ENCODE results near the gene PLPPR5.

PLPPR5 gene

GRCh38 chr1:98920441-98921110 is 84.1 kb downstream of the PLPPR5 start:
- TF ChIP-seq, protein P1, sequence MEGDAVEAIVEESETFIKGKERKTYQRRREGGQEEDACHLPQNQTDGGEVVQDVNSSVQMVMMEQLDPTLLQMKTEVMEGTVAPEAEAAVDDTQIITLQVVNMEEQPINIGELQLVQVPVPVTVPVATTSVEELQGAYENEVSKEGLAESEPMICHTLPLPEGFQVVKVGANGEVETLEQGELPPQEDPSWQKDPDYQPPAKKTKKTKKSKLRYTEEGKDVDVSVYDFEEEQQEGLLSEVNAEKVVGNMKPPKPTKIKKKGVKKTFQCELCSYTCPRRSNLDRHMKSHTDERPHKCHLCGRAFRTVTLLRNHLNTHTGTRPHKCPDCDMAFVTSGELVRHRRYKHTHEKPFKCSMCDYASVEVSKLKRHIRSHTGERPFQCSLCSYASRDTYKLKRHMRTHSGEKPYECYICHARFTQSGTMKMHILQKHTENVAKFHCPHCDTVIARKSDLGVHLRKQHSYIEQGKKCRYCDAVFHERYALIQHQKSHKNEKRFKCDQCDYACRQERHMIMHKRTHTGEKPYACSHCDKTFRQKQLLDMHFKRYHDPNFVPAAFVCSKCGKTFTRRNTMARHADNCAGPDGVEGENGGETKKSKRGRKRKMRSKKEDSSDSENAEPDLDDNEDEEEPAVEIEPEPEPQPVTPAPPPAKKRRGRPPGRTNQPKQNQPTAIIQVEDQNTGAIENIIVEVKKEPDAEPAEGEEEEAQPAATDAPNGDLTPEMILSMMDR (IDR thresholded peaks at IDR 0.05; ENCODE audit: control insufficient read depth, extremely low read depth, insufficient read depth), result no peak
- DNase-seq (ENCODE audit: low read depth), result no peak
- no peak overlapping the region for H3K4me3 ChIP-seq (ENCODE audit: low read depth, low read length)

- DNase-seq (ENCODE audit: low read depth), result no peak
- TF ChIP-seq, protein P1 (IDR thresholded peaks at IDR 0.05; ENCODE audit: control insufficient read depth, extremely low read depth, insufficient read depth), result no peak
- H3K4me3 ChIP-seq (ENCODE audit: low read depth, low read length), result no peak overlapping the region
These were observed 85.0 kb downstream of the PLPPR5 start for GRCh38 chr1:98919652-98920051.

- H3K4me3 ChIP-seq (ENCODE audit: low read depth, low read length), result no peak overlapping the region
- no peak for DNase-seq (ENCODE audit: low read depth)
- TF ChIP-seq, protein P1 (IDR thresholded peaks at IDR 0.05; ENCODE audit: control insufficient read depth, extremely low read depth, insufficient read depth), result no peak
These were observed 85.5 kb downstream of the PLPPR5 start for GRCh38 chr1:98919211-98919610.

DNA sequence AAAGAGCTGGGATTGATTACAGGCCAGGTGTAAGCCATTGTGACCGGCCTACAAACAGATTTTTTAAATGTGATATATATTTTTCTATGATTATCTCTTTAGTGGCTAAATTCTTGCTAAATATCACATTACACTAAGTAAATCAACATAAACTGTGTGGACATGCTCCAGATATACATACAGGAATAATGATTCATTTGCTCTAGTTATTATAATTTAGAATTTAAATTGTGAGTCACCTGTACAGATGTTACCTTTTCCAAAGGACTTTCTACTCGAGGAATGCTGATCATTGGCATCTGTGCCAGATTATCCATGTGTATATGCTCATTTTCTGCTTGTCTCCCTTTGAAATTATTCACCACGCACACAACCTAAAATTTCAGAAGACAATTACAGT is 90.1 kb downstream of the PLPPR5 start:
- TF ChIP-seq, protein P1 (IDR thresholded peaks at IDR 0.05; ENCODE audit: control insufficient read depth, extremely low read depth, insufficient read depth), result no peak
- DNase-seq (ENCODE audit: low read depth), result no peak

DNA sequence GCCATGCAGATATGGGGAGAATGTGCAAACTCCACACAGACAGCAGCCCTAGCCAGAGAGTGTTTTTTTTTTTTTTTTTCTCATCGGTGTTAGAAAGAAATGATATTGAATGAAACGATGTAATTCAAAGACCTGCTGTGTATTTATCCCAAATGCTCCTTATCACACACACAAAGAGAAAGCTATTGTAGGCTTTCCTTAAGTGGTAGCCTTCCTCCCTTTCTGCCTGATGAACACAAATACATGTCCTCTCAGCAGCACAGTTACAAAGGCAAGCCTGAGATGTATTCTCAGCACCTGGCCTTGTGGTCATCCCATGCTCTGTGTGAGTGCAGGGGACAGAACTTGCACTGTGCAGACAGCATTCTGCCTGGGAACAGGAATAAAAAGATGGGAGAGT is 93.8 kb downstream of the PLPPR5 start:
- TF ChIP-seq, protein P1 (IDR thresholded peaks at IDR 0.05; ENCODE audit: control insufficient read depth, extremely low read depth, insufficient read depth), result no peak

More for the DNA sequence above, 90.1 kb downstream of the PLPPR5 start:
- H3K4me3 ChIP-seq (ENCODE audit: low read depth, low read length), result no peak overlapping the region

DNA sequence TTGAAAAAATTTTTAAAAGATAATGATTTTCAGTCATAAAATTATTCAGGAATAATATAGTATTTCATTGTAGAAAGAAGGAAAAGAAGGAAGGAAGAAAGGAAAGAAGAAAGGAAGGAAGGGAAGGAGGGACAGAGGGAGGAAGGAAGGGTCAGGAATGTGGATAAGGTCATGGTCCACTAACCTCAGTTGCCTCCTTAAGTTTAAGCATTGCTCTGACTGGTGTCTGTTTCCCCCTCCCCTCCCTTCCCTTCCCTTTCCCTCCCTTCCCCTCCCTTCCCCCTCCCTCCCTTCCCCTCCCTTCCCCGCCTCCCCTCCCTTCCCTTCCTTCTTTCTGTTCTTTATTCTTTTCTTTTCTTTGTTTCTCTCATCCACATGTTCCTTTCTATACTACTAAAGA is 95.7 kb downstream of the PLPPR5 start:
- DNase-seq (ENCODE audit: low read depth), result no peak
- TF ChIP-seq, protein P1 (IDR thresholded peaks at IDR 0.05; ENCODE audit: control insufficient read depth, extremely low read depth, insufficient read depth), result no peak

More for the DNA sequence above, 93.8 kb downstream of the PLPPR5 start:
- DNase-seq (ENCODE audit: low read depth), result no peak
- no peak overlapping the region for H3K4me3 ChIP-seq (ENCODE audit: low read depth, low read length)

DNA sequence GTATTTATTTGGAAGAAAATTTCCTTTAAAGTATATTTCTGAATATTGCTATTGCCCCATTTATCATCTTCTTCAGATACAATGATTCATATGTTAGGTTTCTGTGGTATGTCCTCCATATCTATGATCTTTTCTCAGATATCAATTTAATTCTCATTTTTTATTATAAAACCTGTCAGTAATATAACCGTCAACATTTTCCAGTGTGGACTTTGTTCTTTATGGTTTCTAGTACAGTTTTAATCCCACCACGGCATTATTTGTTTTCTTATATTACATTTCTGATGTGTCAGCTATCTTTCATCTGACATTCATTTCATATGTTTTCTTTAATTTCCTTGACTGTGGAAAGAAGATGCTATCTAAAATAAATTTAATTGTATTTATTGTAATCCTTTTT is 97.9 kb downstream of the PLPPR5 start:
- DNase-seq (ENCODE audit: low read depth), result no peak
- TF ChIP-seq, protein P1 (IDR thresholded peaks at IDR 0.05; ENCODE audit: control insufficient read depth, extremely low read depth, insufficient read depth), result no peak
- no peak overlapping the region for H3K4me3 ChIP-seq (ENCODE audit: low read depth, low read length)

More for the DNA sequence above, 95.7 kb downstream of the PLPPR5 start:
- H3K4me3 ChIP-seq (ENCODE audit: low read depth, low read length), result no peak overlapping the region
